Sigmoid colon (tissue), 4 donors: ENCODE results near the gene STX17.

ENCODE experiments used
- EP300 ChIP-seq, 4 donors: sonication (generic); formaldehyde crosslinking; IDR thresholded peaks; one replicate each; pipeline ENCODE4 v1.6.1; 2017; ENCODE audit warnings: antibody characterized with exemption in 4 of 4
- POLR2A ChIP-seq, 2 donors: fragments of 450-650 bp; IDR thresholded peaks; one replicate each; pipeline ENCODE4 v1.6.1; 2016; ENCODE audit warnings: antibody characterized with exemption in 2 of 2, mild to moderate bottlenecking in 2 of 2, moderate library complexity in 2 of 2
- POLR2AphosphoS5 ChIP-seq, 4 donors: sonication (generic); formaldehyde crosslinking; IDR thresholded peaks; one replicate each; pipeline ENCODE4 v1.6.1; 2017; ENCODE audit warnings: antibody characterized with exemption in 4 of 4
- TF ChIP-seq, protein P1 (sequence below), 4 experiments: fragments of 450-650 bp in 3 of 4; fragments of 200-600 bp in 1 of 4; IDR thresholded peaks; one replicate each; pipeline ENCODE4 v1.5.1; 2016 to 2019; ENCODE audit warnings: antibody characterized with exemption in 4 of 4, mild to moderate bottlenecking in 3 of 4, moderate library complexity in 2 of 4

DNA sequence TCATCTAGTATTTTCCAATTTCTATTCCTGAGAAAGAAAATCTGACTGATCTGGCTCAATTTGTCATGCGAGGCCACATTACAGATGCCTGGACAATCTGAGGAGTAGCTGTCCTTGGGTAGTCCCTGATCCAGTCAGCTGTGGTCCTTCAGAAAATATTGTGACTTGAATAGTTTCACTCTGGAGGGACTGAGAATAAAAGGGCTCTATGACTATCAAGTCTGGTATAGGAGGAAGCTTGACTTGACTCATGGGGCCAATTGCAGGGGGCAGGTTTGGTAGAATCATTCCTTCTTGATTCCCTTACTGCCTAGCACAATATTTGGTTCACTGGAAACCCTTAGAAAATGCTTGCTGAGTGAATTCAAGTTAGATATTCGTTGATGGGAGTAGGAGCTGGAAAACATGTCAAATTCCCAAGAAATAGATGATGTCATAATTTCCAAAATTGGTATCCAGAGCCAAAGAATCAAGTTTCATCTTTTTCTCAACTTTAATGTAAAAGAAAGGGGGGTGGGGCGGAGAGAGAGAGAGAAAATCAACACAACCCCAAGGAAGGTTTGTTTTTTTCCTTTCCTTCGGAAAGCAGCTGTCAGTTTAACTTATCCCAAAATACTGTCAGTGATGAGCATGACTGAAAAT is 32.4 kb upstream of the STX17 start:
- TF ChIP-seq POLR2A (IDR thresholded peaks at IDR 0.05) = no peak
- no peak for TF ChIP-seq POLR2AphosphoS5 (IDR thresholded peaks at IDR 0.05)
- TF ChIP-seq, protein P1, sequence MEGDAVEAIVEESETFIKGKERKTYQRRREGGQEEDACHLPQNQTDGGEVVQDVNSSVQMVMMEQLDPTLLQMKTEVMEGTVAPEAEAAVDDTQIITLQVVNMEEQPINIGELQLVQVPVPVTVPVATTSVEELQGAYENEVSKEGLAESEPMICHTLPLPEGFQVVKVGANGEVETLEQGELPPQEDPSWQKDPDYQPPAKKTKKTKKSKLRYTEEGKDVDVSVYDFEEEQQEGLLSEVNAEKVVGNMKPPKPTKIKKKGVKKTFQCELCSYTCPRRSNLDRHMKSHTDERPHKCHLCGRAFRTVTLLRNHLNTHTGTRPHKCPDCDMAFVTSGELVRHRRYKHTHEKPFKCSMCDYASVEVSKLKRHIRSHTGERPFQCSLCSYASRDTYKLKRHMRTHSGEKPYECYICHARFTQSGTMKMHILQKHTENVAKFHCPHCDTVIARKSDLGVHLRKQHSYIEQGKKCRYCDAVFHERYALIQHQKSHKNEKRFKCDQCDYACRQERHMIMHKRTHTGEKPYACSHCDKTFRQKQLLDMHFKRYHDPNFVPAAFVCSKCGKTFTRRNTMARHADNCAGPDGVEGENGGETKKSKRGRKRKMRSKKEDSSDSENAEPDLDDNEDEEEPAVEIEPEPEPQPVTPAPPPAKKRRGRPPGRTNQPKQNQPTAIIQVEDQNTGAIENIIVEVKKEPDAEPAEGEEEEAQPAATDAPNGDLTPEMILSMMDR (IDR thresholded peaks at IDR 0.05) = no peak
- no peak for TF ChIP-seq EP300 (IDR thresholded peaks at IDR 0.05)
